Measurements from ENCODE around the gene DSC2.

- TF ChIP-seq CTCF (IDR thresholded peaks at IDR 0.05) (no peak), POLR2A (IDR thresholded peaks at IDR 0.05) (no peak)
Measured at GRCh38 chr18:31046916-31047315, 55.3 kb downstream of the DSC2 start.
